ENCODE measurements around the gene MARCHF3.
"Not testable (repeated sequence)": the region's sequence is repeated elsewhere in the genome, so short reads cannot be mapped to it uniquely, and the experiment has no call there.

Gene MARCHF3

GRCh38 chr5:126954981-126955380 lies 75.4 kb downstream of the MARCHF3 start:
- no peak for DNase-seq (ENCODE audit: low read depth in 2 of 2)

- DNase-seq (ENCODE audit: low read depth in 2 of 2), result no peak
Measured at GRCh38 chr5:126953640-126954039, 76.7 kb downstream of the MARCHF3 start.

DNA sequence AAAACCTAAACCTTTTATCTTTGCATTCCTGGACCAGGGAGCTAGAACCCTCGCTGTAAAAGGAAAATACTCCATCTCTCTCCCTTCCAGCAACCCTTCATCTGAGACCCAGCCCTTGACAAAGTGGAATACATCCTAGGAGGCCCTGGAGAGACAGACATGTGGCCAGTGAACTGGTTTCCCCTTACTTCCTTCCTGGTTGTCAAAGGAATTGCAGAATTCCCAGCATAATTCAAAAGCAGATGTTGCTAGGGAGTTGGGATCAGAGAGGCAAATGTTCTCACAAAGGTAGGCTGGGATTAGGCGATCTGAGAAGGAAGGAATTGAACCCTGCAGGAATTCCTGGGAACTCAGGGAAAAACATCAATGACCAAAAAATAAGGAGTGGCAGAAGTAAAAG lies 80.9 kb downstream of the MARCHF3 start:
- no peak for DNase-seq (ENCODE audit: low read depth in 2 of 2)

- DNase-seq (ENCODE audit: low read depth in 2 of 2), result no peak
Measured at GRCh38 chr5:126948453-126948852, 81.9 kb downstream of the MARCHF3 start.

- no peak for DNase-seq (ENCODE audit: low read depth in 2 of 2)
Measured at GRCh38 chr5:126948011-126948355, 82.4 kb downstream of the MARCHF3 start.

- DNase-seq (ENCODE audit: low read depth in 2 of 2), result no peak
Measured at GRCh38 chr5:126947146-126948010, 83.0 kb downstream of the MARCHF3 start.

GRCh38 chr5:126942908-126943307 lies 87.5 kb downstream of the MARCHF3 start:
- not testable (repeated sequence) for DNase-seq (ENCODE audit: low read depth in 2 of 2)

- DNase-seq (ENCODE audit: low read depth in 2 of 2), result no peak
Measured at GRCh38 chr5:126941403-126941802, 89.0 kb downstream of the MARCHF3 start.

DNA sequence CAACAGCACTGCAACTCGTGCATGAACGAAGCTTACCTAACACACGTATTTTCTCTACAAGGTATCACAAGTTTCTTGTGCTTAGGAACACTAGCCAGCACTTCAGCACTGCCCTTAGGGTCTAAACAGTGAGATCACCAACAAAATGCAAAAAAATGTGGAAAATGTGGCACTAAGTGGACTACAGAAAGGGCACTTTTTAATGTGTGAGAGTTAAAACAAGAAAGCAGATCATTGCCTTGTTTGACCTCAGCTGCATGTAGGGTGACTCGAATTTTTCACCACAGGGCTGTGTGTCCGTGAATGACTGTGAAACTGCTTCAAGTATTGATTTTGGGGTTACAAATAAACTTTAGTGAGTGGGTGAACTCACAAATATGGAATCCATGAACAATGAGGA lies 90.5 kb downstream of the MARCHF3 start:
- no peak for DNase-seq (ENCODE audit: low read depth in 2 of 2)

DNA sequence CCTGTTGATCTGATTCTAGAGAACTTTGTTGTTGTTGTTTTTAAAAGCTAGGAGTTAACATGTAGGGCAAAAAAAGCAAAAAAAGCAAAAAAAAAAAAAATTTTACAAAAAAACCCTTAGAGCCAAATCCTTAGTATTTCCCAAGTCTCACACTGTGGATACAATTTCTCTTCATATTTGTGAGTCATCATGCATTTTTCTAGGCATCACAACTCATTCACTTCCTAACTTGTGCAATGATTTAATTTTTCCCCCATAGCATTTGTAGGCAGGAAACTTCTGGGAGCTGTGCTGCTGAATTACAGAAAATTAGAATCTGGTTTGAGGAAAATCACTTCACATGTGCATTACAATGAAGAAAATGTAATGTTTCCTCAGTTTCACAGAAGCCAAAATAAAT lies 91.9 kb downstream of the MARCHF3 start:
- DNase-seq (ENCODE audit: low read depth in 2 of 2), result no peak

GRCh38 chr5:126937771-126938170 lies 92.6 kb downstream of the MARCHF3 start:
- no peak for DNase-seq (ENCODE audit: low read depth in 2 of 2)

- DNase-seq (ENCODE audit: low read depth in 2 of 2), result no peak
Measured at GRCh38 chr5:126936775-126937418, 93.5 kb downstream of the MARCHF3 start.

DNA sequence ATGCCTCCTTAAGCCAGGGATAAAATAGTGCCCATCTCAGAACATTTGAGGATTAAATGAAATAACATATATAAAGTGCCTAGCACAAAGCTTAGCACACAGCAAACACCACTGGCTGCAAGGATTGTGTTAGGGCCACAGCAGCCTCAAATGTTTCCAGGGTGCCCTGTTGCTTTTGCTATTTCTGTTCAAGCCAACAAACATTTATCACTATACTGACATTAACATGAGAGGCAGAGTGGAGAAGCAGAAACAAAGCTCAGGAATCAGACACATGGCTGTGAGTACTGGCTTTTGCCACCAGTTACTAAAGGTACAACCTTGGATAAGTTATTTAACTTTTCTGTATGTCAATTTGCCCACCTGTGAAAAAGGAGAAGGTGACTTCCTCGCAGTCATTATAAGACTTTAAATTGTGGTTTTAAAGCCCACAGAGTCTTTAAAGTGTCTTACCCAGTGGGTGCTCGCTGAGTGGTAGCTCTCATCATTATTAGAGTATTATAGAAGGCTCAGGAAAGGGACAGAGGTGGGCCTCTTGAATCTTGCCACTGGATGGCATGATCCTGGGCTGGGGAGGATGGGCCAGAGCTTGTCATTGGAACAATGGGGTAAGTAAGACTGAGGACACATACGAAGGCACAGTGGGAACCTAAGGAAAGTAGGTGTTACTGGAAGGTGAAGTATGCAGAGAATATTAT lies 98.2 kb downstream of the MARCHF3 start:
- DNase-seq (ENCODE audit: low read depth in 2 of 2), result no peak

GRCh38 chr5:126928041-126928440 lies 102.3 kb downstream of the MARCHF3 start:
- no peak for DNase-seq (ENCODE audit: low read depth in 2 of 2)

GRCh38 chr5:126927429-126927828 lies 102.9 kb downstream of the MARCHF3 start:
- DNase-seq (ENCODE audit: low read depth in 2 of 2), result no peak

DNA sequence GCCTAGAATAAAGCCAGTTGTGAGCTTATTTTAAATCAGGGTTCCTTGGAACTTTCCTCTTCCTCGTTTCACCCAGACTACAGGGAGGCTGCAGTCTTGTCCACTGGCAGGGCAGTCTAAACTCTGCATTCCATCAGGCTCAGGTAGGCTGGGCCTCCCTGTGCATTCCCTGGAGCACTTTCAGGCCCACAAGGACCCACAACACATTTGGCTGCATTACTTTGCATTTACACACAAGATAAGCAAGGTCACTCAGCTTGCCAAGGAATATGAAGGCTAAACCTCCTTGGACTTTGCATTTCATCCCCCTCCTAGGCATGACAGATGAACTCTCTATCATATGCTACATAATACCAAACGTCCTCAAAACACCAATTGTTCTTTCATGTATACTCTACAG lies 104.2 kb downstream of the MARCHF3 start:
- no peak for DNase-seq (ENCODE audit: low read depth in 2 of 2)

DNA sequence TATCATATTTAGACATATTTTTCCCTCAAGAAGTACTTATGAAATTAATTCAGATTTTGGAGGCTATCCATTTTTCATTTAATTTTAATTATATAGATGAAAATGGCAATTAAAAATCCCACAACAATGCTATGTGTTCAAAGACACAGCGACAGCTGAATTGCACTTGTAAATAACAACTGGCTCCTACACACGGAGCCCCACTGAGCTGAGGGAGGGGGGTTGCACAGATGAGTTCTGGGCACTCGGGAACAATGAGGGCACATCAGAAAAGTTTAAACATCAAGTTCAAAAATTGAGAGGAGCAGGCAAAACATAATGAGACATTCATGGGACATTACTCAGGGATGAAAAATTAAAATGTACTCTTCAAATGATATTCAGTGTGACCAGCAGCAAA lies 104.9 kb downstream of the MARCHF3 start:
- DNase-seq (ENCODE audit: low read depth in 2 of 2), result no peak

- no peak for DNase-seq (ENCODE audit: low read depth in 2 of 2)
Measured at GRCh38 chr5:126924331-126925033, 105.9 kb downstream of the MARCHF3 start.

- no peak for DNase-seq (ENCODE audit: low read depth in 2 of 2)
Measured at GRCh38 chr5:126921241-126922091, 108.9 kb downstream of the MARCHF3 start.

DNA sequence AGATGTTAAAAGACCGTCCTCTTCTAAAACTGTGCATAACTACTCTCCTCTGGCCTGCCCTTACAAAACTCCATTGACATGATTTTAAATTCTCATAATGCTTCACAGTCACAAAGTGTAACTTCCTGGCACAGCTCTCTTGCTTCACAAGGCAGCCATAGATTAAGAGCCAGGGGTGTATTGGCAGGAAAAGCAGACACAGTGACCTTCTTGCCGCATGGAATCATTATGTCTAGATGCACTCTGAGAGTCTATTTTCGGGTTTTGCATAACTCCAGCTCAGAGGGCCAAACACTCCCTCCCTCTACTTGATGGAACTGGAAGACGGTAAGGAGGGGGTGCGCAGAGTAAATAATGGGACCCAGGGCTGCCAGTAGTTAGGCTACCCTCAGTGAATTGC lies 110.1 kb downstream of the MARCHF3 start:
- no peak for DNase-seq (ENCODE audit: low read depth in 2 of 2)

DNA sequence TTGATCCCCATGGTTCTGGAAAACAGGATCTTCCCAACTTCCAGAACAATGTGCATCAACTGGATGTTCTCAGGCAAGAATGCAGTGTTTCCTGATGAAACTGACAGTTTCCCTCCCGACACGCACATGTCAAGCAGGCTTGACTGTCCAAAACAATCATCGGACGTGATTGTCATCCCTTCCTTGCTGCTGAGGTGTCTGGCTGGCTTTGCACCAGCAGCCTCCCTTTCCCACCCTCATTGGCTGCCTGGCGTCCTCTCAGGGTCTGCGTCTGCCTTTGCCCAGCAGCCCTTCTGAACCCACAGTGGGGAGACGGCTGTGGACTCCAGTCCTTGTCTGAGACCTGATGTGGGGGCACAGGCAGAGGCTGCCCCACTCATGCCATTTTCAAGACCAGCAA lies 110.8 kb downstream of the MARCHF3 start:
- no peak for DNase-seq (ENCODE audit: low read depth in 2 of 2)
